H1 (cell line): Measurements from ENCODE around the gene ONECUT2. TPM values are rescaled to one million over a fixed set of nuclear protein-coding genes. Genes with fewer than 3 reads are reported as not detected.

Experiments
- CTCF ChIA-PET: fragments of 300-600 bp; sonication (Branson Sonifier 250); formaldehyde crosslinking; loops from one replicate; lab custom pipeline; 2021; ENCODE audit not compliant: partially characterized antibody; lab: Charles Lee
- POLR2A ChIA-PET: fragments of 300-600 bp; sonication (Branson Sonifier 250); formaldehyde crosslinking; loops from one replicate; lab custom pipeline; 2021; ENCODE audit warnings: inconsistent platforms; ENCODE audit not compliant: partially characterized antibody; lab: Charles Lee
- DNase-seq, 2 experiments: peaks; one replicate each; pipeline versions ENCODE4 v3.0.0 to v3.0.0-alpha.2; 2010 to 2022; ENCODE audit warnings: low spot score in 2 of 2, low read depth in 1 of 2, mixed read lengths in 1 of 2
- FAIRE-seq: peaks from 2 replicates; lab custom pipeline; 2011; peaks lifted over from hg19 to GRCh38; lab: Jason Lieb, UNC
- H2AFZ ChIP-seq: 2 replicates; pipeline ENCODE4 v1.8.1; 2012; ENCODE audit warnings: low read length, inconsistent platforms
- H2AK5ac ChIP-seq: 2 replicates; pipeline ENCODE4 v1.6.1; 2013; ENCODE audit warnings: low read depth, low read length
- H2BK120ac ChIP-seq: replicated peaks from 2 replicates; pipeline ENCODE3; 2013; ENCODE audit warnings: low read depth, low read length, inconsistent platforms
- H2BK12ac ChIP-seq: 2 replicates; pipeline ENCODE4 v1.6.1; 2013; ENCODE audit warnings: low read depth, low read length
- H2BK15ac ChIP-seq: 2 replicates; pipeline ENCODE4 v1.6.1; 2013; ENCODE audit warnings: low read length
- H2BK20ac ChIP-seq: 2 replicates; pipeline ENCODE4 v1.6.1; 2013; ENCODE audit warnings: low read length
- H2BK5ac ChIP-seq: 2 replicates; pipeline ENCODE4 v1.6.1; 2013; ENCODE audit warnings: low read depth, low read length
- H3K14ac ChIP-seq: 2 replicates; pipeline ENCODE4 v1.6.1; 2013; ENCODE audit warnings: inconsistent platforms; ENCODE audit not compliant: insufficient read length
- H3K18ac ChIP-seq: 2 replicates; pipeline ENCODE4 v1.6.1; 2013; ENCODE audit warnings: low read length; ENCODE audit errors: extremely low read depth
- H3K23ac ChIP-seq: 2 replicates; pipeline ENCODE4 v1.6.1; 2013; ENCODE audit warnings: inconsistent platforms; ENCODE audit not compliant: insufficient read length
- H3K23me2 ChIP-seq: 2 replicates; pipeline ENCODE4 v1.6.1; 2013; ENCODE audit warnings: low read depth, low read length
- H3K27ac ChIP-seq: 2 replicates; pipeline ENCODE4 v1.6.1; 2011; ENCODE audit warnings: low read depth, low read length, inconsistent platforms
- H3K27me3 ChIP-seq, 4 experiments: replicated peaks in 1 of 4; 1 replicate in 1 of 4; 2 replicates in 3 of 4; pipeline versions ENCODE4 v1.6.1 to v1.8.1; 2011 to 2013; ENCODE audit warnings: low read length in 3 of 4, mild to moderate bottlenecking in 3 of 4, inconsistent platforms in 2 of 4, mixed read lengths in 2 of 4, moderate library complexity in 1 of 4; ENCODE audit not compliant: control insufficient read depth in 3 of 4, insufficient read depth in 3 of 4; ENCODE audit errors: extremely low read depth in 1 of 4
- H3K36me3 ChIP-seq, 4 experiments: 2 replicates each; pipeline versions ENCODE4 v1.6.1 to v1.8.1; 2011 to 2013; ENCODE audit warnings: mild to moderate bottlenecking in 4 of 4, low read length in 3 of 4, moderate library complexity in 2 of 4, control low read depth in 1 of 4, inconsistent platforms in 1 of 4; ENCODE audit not compliant: insufficient read depth in 4 of 4, control insufficient read depth in 2 of 4
- H3K4ac ChIP-seq: replicated peaks from 2 replicates; pipeline ENCODE3; 2013; ENCODE audit warnings: low read length, low read depth, mixed read lengths, inconsistent platforms; ENCODE audit not compliant: insufficient read length
- H3K4me1 ChIP-seq, 4 experiments: replicated peaks in 1 of 4; 1 replicate in 1 of 4; 2 replicates in 3 of 4; pipeline versions ENCODE4 v1.6.1 to v1.8.1; 2011 to 2013; ENCODE audit warnings: low read length in 3 of 4, inconsistent platforms in 2 of 4, mixed read lengths in 1 of 4; ENCODE audit not compliant: insufficient read depth in 4 of 4, control insufficient read depth in 3 of 4
- H3K4me2 ChIP-seq, 2 experiments: 2 replicates each; pipeline versions ENCODE4 v1.6.1 to v1.8.1; 2011 to 2013; ENCODE audit warnings: low read depth in 2 of 2, low read length in 2 of 2, control low read depth in 1 of 2, inconsistent platforms in 1 of 2, mild to moderate bottlenecking in 1 of 2; ENCODE audit not compliant: insufficient read depth in 1 of 2
- H3K4me3 ChIP-seq, 4 experiments: fragments of 200-600, 300-600 bp in 1 of 4; sonication (generic), shearing (Covaris generic), sonication (Bioruptor Twin) in 1 of 4; 2 replicates each; pipeline versions ENCODE4 v1.5.1 to v1.8.1; 2011 to 2016; ENCODE audit warnings: low read length in 4 of 4, low read depth in 3 of 4, control low read depth in 2 of 4, inconsistent platforms in 2 of 4, mild to moderate bottlenecking in 2 of 4, mixed read lengths in 1 of 4, moderate library complexity in 1 of 4; ENCODE audit not compliant: insufficient read depth in 2 of 4; ENCODE audit errors: extremely low read depth in 1 of 4
- H3K56ac ChIP-seq: replicated peaks from 2 replicates; pipeline ENCODE3; 2013; ENCODE audit warnings: low read depth, mild to moderate bottlenecking, mixed read lengths, low read length, inconsistent platforms; ENCODE audit not compliant: insufficient read length
- H3K79me1 ChIP-seq: 2 replicates; pipeline ENCODE4 v1.6.1; 2013; ENCODE audit warnings: low read depth, low read length, control low read depth
- H3K79me2 ChIP-seq, 2 experiments: 2 replicates each; pipeline versions ENCODE4 v1.6.1 to v1.8.1; 2012 to 2013; ENCODE audit warnings: low read length in 2 of 2, mild to moderate bottlenecking in 2 of 2, inconsistent platforms in 1 of 2; ENCODE audit not compliant: insufficient read depth in 2 of 2, control insufficient read depth in 1 of 2
- H3K9ac ChIP-seq, 4 experiments: replicated peaks in 1 of 4; 1 replicate in 1 of 4; 2 replicates in 3 of 4; pipeline versions ENCODE4 v1.6.1 to v1.8.1; 2011 to 2013; ENCODE audit warnings: low read depth in 3 of 4, low read length in 3 of 4, control low read depth in 2 of 4, mild to moderate bottlenecking in 2 of 4, moderate library complexity in 2 of 4, inconsistent platforms in 1 of 4; ENCODE audit errors: extremely low read depth in 1 of 4
- H3K9me3 ChIP-seq, 2 experiments: 2 replicates each; pipeline versions ENCODE4 v1.6.1 to v1.8.1; 2012 to 2013; ENCODE audit warnings: mild to moderate bottlenecking in 2 of 2, moderate library complexity in 2 of 2, control low read depth in 1 of 2, inconsistent platforms in 1 of 2, low read depth in 1 of 2, low read length in 1 of 2, mixed read lengths in 1 of 2; ENCODE audit not compliant: insufficient read depth in 2 of 2
- H4K20me1 ChIP-seq, 2 experiments: replicated peaks in 1 of 2; 2 replicates each; pipeline versions ENCODE3 to v1.8.1; 2011 to 2013; ENCODE audit warnings: inconsistent platforms in 2 of 2, low read length in 2 of 2, mild to moderate bottlenecking in 1 of 2; ENCODE audit not compliant: insufficient read depth in 2 of 2, control insufficient read depth in 1 of 2
- H4K5ac ChIP-seq: 2 replicates; pipeline ENCODE4 v1.6.1; 2013; ENCODE audit warnings: low read length, low read depth, mixed read lengths, inconsistent platforms; ENCODE audit not compliant: insufficient read length
- H4K8ac ChIP-seq: 2 replicates; pipeline ENCODE4 v1.8.0; 2013; ENCODE audit warnings: mild to moderate bottlenecking, moderate library complexity, low read length, inconsistent platforms; ENCODE audit not compliant: insufficient read depth; ENCODE audit errors: extremely low read depth
- H4K91ac ChIP-seq: replicated peaks from 2 replicates; pipeline ENCODE3; 2013; ENCODE audit warnings: low read length, mixed read lengths, inconsistent platforms; ENCODE audit not compliant: insufficient read length
- BACH1 ChIP-seq: IDR thresholded peaks from 2 replicates; pipeline ENCODE4 v1.6.1; 2012; ENCODE audit warnings: low read length, improper control_type of control experiment
- CREB1 ChIP-seq: IDR thresholded peaks from 2 replicates; pipeline ENCODE4 v1.6.1; 2012; ENCODE audit warnings: inconsistent platforms
- FOSL1 ChIP-seq: IDR thresholded peaks from 2 replicates; pipeline ENCODE4 v1.6.1; 2011; ENCODE audit warnings: mild to moderate bottlenecking, low read depth, low read length, moderate library complexity; ENCODE audit not compliant: insufficient read depth
- HDAC6 ChIP-seq: IDR thresholded peaks from one replicate; pipeline ENCODE4 v1.7.1; 2012; ENCODE audit warnings: low read depth, mild to moderate bottlenecking, inconsistent platforms, low read length, moderate library complexity
- JUND ChIP-seq: IDR thresholded peaks from 2 replicates; pipeline ENCODE4 v1.6.1; 2011; ENCODE audit warnings: mild to moderate bottlenecking, improper control_type of control experiment, low read length
- NRF1 ChIP-seq: IDR thresholded peaks from 2 replicates; pipeline ENCODE4 v1.6.1; 2011; ENCODE audit warnings: mild to moderate bottlenecking, low read depth, low read length, improper control_type of control experiment
- POLR2A ChIP-seq, 2 experiments: IDR thresholded peaks; 1 replicate in 1 of 2; 2 replicates in 1 of 2; pipeline ENCODE4 v1.6.1; 2011; ENCODE audit warnings: low read depth in 2 of 2, low read length in 2 of 2, mild to moderate bottlenecking in 2 of 2; ENCODE audit errors: control extremely low read depth in 1 of 2
- POU5F1 ChIP-seq: IDR thresholded peaks from 2 replicates; pipeline ENCODE4 v1.6.1; 2011; ENCODE audit warnings: low read depth, mild to moderate bottlenecking, low read length, moderate library complexity
- RAD21 ChIP-seq, 2 experiments: IDR thresholded peaks in 1 of 2; conservative IDR thresholded peaks in 1 of 2; 2 replicates each; pipeline ENCODE4 v1.6.1; 2011; ENCODE audit warnings: low read depth in 2 of 2, low read length in 2 of 2, improper control_type of control experiment in 1 of 2, inconsistent platforms in 1 of 2, mild to moderate bottlenecking in 1 of 2, moderate library complexity in 1 of 2
- RBBP5 ChIP-seq: IDR thresholded peaks from 2 replicates; pipeline ENCODE4 v1.7.1; 2012; ENCODE audit warnings: low read depth, mild to moderate bottlenecking, inconsistent platforms, low read length, moderate library complexity, borderline replicate concordance
- RNF2 ChIP-seq: fragments of 200-900, 300-1000 bp; sonication (generic); IDR thresholded peaks from 2 replicates; pipeline ENCODE4 v1.7.1; 2016; ENCODE audit warnings: borderline replicate concordance, low read depth, mild to moderate bottlenecking, antibody characterized with exemption, low read length; ENCODE audit not compliant: poor library complexity, severe bottlenecking; ENCODE audit errors: missing control alignments
- RXRA ChIP-seq: IDR thresholded peaks from 2 replicates; pipeline ENCODE4 v1.6.1; 2011; ENCODE audit warnings: low read depth, mild to moderate bottlenecking, low read length, moderate library complexity; ENCODE audit not compliant: insufficient read depth
- SAP30 ChIP-seq: fragments of 300-600 bp; sonication (generic); IDR thresholded peaks from 2 replicates; pipeline ENCODE4 v1.7.1; 2012; ENCODE audit warnings: low read length, moderate library complexity, mild to moderate bottlenecking, inconsistent platforms; ENCODE audit not compliant: insufficient read depth, insufficient replicate concordance
- SP2 ChIP-seq: IDR thresholded peaks from 2 replicates; pipeline ENCODE4 v1.6.1; 2012; ENCODE audit warnings: mild to moderate bottlenecking, low read length, inconsistent platforms
- TAF7 ChIP-seq: optimal IDR thresholded peaks from 2 replicates; pipeline ENCODE3; 2011; ENCODE audit warnings: low read depth, mild to moderate bottlenecking, inconsistent platforms, low read length, moderate library complexity, borderline replicate concordance
- TEAD4 ChIP-seq: IDR thresholded peaks from 2 replicates; pipeline ENCODE4 v1.6.1; 2012; ENCODE audit warnings: low read depth, low read length, inconsistent platforms, mixed read lengths
- polyA plus RNA-seq, 7 experiments: library from polyadenylated mRNA; depleted of rRNA in 3 of 7; stranded (reverse) in 5 of 7; unstranded in 2 of 7; fragments of >200 nt in 5 of 7; fragments of 200-250 nt in 2 of 7; gene quantifications; 1 replicate in 5 of 7; 2 replicates in 1 of 7; 4 replicates in 1 of 7; pipeline versions ENCODE4 v1.2.1 to v1.2.3, GENCODE V29; 2011 to 2013; ENCODE audit warnings: missing spikeins in 2 of 7, mixed read lengths in 2 of 7
- total RNA-seq: library from RNA; stranded (reverse); fragmentation: NEBNext Ultra II Directional; extraction: Animal tissue kit (Norgen Biotek cat#: 25700); gene quantifications from 2 replicates; pipeline ENCODE4 v1.2.1, GENCODE V29; 2021

The ONECUT2 gene
- total and polyA plus RNA-seq, 2 of the 8 experiments (the other 6 are each of a cell fraction or from before 2014, with no cell fraction given), result 0.38 to 1.9 TPM

GRCh38 chr18:57534511-57534909 lies 99.3 kb downstream of the ONECUT2 start:
- no peak overlapping the region for H3K9ac ChIP-seq
- no peak overlapping the region for H4K8ac ChIP-seq
- no peak overlapping the region for H2BK15ac ChIP-seq
- no peak overlapping the region for H2BK12ac ChIP-seq
- CTCF ChIA-PET, result no interaction called here
- H3K27ac ChIP-seq, result no peak overlapping the region
- H3K56ac ChIP-seq, result no peak overlapping the region
- no peaks in the 10 kb centered on the region for H3K79me1 ChIP-seq
- H3K4me3 ChIP-seq, result no peak overlapping the region
- H3K14ac ChIP-seq, result no peak overlapping the region
- H2AFZ ChIP-seq, result 0 out of 2 replicates have a peak overlapping the region, but pooled peaks have one; percentile 7
- H2AK5ac ChIP-seq, result no peak overlapping the region
- H2BK5ac ChIP-seq, result no peak overlapping the region
- H2BK120ac ChIP-seq, result no peak overlapping the region
- FAIRE-seq (no peak), DNase-seq (no peak)
- H3K27me3 ChIP-seq, result no peaks in the 10 kb centered on the region
- no peak overlapping the region for H3K4me2 ChIP-seq
- POLR2A ChIA-PET, result no interaction called here
- no peak overlapping the region for H2BK20ac ChIP-seq
- H3K18ac ChIP-seq, result no peak overlapping the region
- H4K20me1 ChIP-seq, result no peaks in the 10 kb centered on the region
- peak overlapping the region; percentile 57 for H3K23ac ChIP-seq
- H3K4ac ChIP-seq, result no peak overlapping the region
- peaks cover 5 to 14% (median 7%) of the 10 kb centered on the region in 4 experiments; a peak in 5 of 7 replicates for H3K4me1 ChIP-seq
- no peaks in the 10 kb centered on the region for H3K79me2 ChIP-seq
- H3K23me2 ChIP-seq, result no peaks in the 10 kb centered on the region; the same call in 1 of the 2 replicates
- no peaks in the 10 kb centered on the region for H3K36me3 ChIP-seq
- peak overlapping the region; percentile 57 for H4K91ac ChIP-seq
- H3K9me3 ChIP-seq, result no peaks in the 10 kb centered on the region
- H4K5ac ChIP-seq, result no peak overlapping the region
- TF ChIP-seq SP2, result no peak
- no peak for TF ChIP-seq TAF7
- TF ChIP-seq FOSL1, result no peak
- no peak for TF ChIP-seq JUND
- TF ChIP-seq RXRA, result no peak
- no peak for TF ChIP-seq RAD21 (IDR thresholded peaks at IDR 0.05 in 1 of 2, conservative IDR thresholded peaks at IDR 0.05 in 1 of 2; ENCODE audit: low read depth in 2 of 2, low read length in 2 of 2)
- no peak for TF ChIP-seq HDAC6
- TF ChIP-seq RBBP5, result no peak
- TF ChIP-seq POLR2A (IDR thresholded peaks at IDR 0.05; ENCODE audit: control extremely low read depth in 1 of 2, low read depth in 2 of 2, low read length in 2 of 2), result no peak
- no peak for TF ChIP-seq NRF1
- no peak for TF ChIP-seq SAP30
- no peak for TF ChIP-seq CREB1
- TF ChIP-seq BACH1, result no peak
- no peak for TF ChIP-seq RNF2
- no peak for TF ChIP-seq TEAD4
- TF ChIP-seq POU5F1, result no peak
